GM03348 (cell line): ENCODE data around the gene AP1B1.

Experiments used
- DNase-seq: peaks from one replicate; pipeline ENCODE4 v3.0.0; 2012; ENCODE audit warnings: low spot score

The AP1B1 gene

DNA sequence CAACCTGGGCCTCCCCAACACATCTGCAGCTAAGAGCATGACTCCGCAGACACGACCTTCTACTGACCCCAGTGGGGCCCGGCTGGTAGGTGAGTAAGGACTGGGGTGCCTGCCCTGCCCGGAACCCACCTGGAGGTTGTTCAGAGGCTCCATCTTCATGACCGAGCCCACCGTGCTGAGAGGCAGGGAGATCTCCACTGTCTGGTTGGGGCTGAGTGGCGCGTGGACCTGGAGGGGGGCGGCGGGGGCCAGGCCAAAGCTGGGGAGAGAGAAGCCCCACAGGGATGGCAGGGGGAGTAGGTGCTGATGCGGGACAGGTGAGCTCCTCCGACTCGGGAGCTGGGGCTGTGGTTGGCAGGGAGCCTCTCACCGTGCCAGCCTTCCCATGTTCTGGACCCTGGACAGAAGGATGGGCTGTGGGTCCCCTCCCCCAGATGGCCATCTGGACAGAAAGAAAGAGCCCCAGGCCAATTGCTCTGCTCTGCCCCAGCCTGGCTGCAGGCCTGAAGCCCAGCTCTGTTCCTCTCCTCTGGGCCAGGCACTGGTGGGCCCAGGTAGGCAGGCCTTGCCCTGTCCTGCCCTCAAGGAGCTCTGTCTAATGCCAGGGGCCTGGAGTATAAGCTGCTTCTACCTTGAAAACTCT is 56.6 kb downstream of the AP1B1 start:
- DNase-seq, result no peak

- no peak for DNase-seq
Observed at GRCh38 chr22:29331213-29331612, 57.2 kb downstream of the AP1B1 start.

- no peak for DNase-seq
Observed at GRCh38 chr22:29330753-29331152, 57.6 kb downstream of the AP1B1 start.

DNA sequence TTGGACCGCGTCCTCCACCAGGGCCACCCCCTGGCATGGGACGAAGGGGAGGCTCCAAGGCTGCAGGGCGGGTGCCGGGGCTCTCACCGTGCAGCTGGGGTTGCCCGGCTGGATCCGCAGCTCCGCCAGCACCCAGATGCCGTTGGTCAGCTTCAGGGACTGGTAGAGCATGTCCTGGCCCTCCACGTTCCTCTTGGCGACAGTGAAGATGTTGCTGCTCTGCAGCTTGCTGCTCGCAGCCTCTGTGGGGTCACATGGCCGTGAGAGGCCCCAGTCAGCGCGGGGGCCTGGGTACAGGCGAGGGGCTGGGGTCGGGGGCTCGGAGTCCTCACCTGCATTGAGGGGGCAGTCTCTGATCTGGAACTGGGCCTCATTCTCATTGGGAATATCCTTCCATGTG is 58.1 kb downstream of the AP1B1 start:
- DNase-seq, result no peak

DNA sequence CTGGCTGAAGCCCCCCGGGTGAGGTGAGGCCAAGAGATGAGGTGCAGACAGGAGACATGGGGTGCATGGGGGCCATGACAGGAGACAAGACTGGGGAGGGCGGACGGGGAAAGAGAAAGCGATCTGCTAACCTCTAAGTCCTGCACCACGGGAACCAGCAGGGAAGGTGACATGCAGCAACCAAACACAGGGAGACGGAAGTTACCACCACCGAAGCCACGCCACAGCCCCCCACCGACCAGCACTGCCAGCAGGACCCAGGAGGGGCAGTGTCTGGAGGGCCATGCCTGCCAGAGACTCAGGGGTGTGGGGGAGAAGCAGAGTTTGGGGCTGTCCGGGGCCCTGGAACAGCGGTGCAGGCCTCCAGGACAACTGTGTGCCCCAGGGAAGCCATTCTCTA is 58.8 kb downstream of the AP1B1 start:
- no peak for DNase-seq

DNA sequence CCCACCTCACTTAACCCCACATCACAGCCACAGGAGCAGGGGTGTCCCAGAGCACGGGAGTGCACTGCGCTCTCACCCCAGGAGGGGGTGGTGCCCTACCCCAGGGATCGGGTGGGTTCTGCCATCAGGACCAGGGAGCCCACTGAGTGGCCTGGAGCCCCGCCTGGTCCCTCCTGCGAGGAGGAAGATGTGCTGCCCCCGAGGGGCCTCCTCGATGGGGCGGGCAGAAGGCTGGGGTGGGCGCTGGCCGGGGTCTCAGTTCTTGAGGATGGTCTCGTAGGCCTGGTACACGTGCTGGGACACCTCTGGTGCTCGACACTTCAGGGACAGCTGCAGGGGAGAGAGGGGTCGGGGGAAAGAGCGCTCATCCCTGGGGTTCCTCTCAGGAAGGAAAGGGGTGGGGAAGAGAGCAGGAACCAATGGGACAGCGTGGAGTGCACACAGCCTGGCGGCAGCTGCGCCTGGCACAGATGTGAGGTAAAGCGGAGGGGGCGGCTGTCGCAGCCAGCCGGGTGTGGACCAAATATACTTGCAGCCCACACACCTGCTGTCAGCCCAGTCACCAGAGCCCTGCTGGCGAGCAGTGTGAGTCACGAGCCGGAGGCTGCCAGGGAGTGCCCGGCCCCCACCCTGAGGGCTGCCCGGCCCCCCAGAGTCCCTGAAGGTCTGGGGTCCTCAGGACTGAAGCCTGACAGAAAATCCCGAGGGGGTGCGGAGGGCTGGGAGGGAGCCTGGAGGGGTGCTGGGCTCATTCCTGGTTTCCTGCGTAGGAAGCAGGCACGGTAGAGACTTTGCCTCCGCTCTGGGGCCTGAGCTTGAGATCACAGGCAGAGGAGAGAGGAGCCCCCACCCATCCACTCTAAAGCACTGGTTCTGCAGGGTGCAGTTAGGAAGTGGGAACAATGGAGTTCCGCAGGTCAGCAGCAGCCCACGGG is 59.5 kb downstream of the AP1B1 start:
- no peak for DNase-seq

DNA sequence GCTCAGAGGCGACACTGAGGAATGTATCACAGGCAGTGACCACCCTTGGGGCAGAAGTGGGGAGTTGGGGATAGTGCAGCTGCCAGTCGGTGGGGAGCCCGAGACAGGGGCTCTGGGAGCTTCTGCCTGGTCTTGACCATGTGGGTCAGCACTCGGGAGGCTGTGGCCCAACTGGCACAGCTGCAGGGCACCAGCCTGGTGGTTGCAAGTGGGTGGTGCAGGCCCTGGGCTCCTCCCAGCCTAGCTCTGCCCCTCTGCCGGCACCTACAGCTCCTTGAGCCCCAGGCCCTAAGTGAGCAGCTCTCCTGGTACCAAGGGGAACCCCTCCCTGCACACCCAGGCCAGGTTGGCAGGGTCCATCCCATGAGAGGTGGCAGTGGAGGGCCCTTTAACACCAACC is 60.3 kb downstream of the AP1B1 start:
- no peak for DNase-seq

- no peak for DNase-seq
Observed at GRCh38 chr22:29327089-29327764, 61.1 kb downstream of the AP1B1 start.

GRCh38 chr22:29326481-29326880 is 61.9 kb downstream of the AP1B1 start:
- no peak for DNase-seq

- DNase-seq, result no peak
Observed at GRCh38 chr22:29325785-29326315, 62.5 kb downstream of the AP1B1 start.

DNA sequence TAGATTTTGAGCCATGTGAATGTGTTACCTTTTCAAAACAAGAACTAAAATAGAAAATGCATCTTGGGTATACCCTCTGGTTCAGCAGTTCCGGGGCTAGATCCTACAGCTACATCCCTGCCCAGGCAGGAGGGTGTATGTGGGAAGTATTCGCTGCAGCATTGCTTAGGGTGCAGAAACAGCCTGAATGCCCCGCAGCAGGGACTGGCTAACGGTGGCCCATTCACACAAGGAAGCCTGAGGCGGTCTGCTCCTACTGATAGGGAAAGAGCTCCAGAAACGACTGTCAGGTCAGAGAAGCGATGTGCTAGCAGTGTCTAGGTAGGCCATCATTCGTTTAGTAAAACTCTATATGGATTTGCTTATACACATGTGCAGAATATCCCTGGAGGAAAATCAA is 63.0 kb downstream of the AP1B1 start:
- DNase-seq, result no peak

- DNase-seq, result no peak
Observed at GRCh38 chr22:29323641-29324040, 64.7 kb downstream of the AP1B1 start.

GRCh38 chr22:29320546-29320945 is 67.8 kb downstream of the AP1B1 start:
- DNase-seq, result no peak

DNA sequence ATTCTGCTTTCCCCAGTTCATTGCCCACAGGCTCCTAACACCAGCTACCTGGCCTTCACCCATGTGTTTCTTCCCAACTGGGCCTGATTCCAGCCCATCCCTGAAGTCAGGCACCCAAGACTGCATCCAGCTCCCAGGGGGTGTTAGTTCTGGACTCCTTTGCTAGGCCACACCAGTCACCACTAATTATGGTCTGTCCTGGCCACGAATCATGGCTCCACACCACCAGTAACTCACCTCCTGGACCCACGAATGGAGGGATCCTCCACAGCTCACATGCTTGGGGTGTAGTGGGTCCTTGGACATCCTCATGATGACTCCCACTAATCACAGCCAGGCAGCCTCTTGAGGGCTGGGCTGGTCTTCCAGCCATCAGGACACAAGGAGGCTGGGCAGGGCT is 69.3 kb downstream of the AP1B1 start:
- DNase-seq, result no peak

GRCh38 chr22:29317827-29318454 is 70.4 kb downstream of the AP1B1 start:
- no peak for DNase-seq

DNA sequence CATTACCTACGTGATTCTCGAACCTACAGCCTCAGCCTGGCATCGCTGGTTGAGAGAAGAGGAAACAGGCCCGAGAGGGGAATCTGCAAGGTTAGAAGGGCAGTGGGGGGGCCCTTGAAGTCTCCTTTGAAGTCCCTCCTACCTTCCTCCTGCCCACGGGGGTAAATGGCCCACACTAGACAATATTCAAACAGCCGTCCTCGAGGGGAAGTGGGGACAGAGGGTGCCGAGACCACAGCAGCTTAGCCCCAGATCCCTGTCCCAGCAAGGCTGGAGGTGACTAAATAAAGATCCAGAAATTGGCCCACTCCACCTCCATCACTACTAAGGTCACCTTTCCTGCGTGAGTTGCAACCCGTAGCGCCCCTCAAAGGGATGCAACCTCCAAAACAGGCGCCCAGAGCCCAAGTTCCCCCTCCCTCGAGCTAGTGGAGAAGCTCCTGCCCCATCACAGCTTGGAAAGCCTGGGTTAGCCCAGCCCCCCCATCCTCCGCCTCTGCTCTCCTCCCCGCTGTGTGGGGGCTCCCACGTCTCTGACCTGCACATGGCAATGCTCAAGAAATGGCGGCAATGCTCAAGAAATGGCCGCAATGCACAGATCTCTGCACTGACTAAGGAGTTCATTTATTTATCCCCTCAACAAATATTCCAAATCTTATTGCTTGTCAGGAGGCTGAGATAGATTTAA is 72.1 kb downstream of the AP1B1 start:
- DNase-seq, result no peak

- DNase-seq, result peak; percentile 47
Observed at GRCh38 chr22:29315286-29316140, 72.9 kb downstream of the AP1B1 start, which contains the start of gene RASL10A. TSS of gene RASL10A (minus strand) at chr22:29315697. CDS start at chr22:29315246, 451 bp downstream.

DNA sequence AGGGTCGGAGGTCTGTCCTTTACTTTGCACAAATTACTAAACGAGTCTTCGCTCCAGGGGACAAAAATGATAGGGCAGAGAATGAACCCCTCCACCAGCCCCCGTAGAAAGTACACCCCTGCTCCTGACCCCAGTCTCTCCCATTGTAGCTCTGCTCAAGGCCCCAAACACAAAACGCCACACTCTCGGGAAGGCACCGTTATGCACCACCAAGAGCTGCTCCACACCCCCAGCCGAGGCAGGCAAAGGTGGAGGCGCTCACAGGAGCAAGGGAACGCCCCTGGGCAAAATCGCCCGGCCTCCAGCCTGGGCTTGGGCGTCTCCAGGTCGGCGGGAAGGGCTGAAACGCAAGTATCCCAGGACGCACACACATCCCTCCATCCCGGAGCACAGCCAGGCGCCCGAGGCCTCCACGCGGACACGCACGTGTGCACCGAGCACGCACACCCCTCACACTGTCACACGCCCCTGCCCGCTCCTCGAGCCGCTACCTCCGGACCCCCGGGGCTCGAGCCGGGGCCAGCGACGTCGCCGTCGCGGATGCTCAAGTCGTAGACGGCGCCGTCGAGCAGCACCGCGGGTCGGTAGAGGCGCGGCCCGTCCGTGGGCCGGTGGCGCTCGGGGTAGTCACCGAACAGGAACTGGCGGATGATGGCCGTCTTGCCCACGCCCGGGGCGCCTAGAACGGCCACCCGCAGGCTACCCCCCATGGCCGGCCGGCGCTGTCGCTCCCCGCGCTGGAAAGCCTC is 73.7 kb downstream of the AP1B1 start:
- DNase-seq, result no peak

- no peak for DNase-seq
Observed at GRCh38 chr22:29313576-29314466, 74.5 kb downstream of the AP1B1 start.
